ENCODE results near the gene RMND1. TPM values are rescaled to one million over a fixed set of nuclear protein-coding genes. Genes with fewer than 3 reads are reported as not detected.

RMND1 gene
- total RNA-seq, 5 donors from 2014 or later (not counting 1 experiment from before 2014, with no cell fraction given) = 8.0 to 15.6 (median 12.8) TPM

- 38% methylated on average over 2 of the region's 4 CpGs for WGBS (ENCODE audit: insufficient coverage)
- DNase-seq = no peak
- H3K27ac ChIP-seq (ENCODE audit: low read length) = peak overlapping the region; percentile 6
- peaks cover 69 to 76% (median 72%) of the 10 kb centered on the region in 3 donors for H3K4me1 Mint-ChIP-seq
- peaks cover 20 to 43% of the 10 kb centered on the region in 2 experiments for H3K4me1 ChIP-seq (ENCODE audit: control insufficient read depth in 1 of 2, extremely low read depth in 1 of 2, insufficient read depth in 2 of 2, low read length in 2 of 2)
- H3K27ac Mint-ChIP-seq = peak overlapping the region; percentile 74 to 89
- peaks cover 0 to 13% of the 10 kb centered on the region in 2 donors for H3K36me3 ChIP-seq (ENCODE audit: control insufficient read depth in 2 of 2, extremely low read depth in 1 of 2, insufficient read depth in 1 of 2, low read length in 1 of 2)
- no peaks in the 10 kb centered on the region for H3K27me3 ChIP-seq (replicated peaks in 1 of 2; ENCODE audit: control insufficient read depth in 2 of 2, extremely low read depth in 1 of 2, insufficient read depth in 2 of 2, low read length in 1 of 2)
- no peaks in the 10 kb centered on the region for H3K27me3 Mint-ChIP-seq
- ATAC-seq (replicated peaks in 1 of 4) = no peak
- H3K9me3 Mint-ChIP-seq = no peaks in the 10 kb centered on the region
- no peaks in the 10 kb centered on the region for H3K9me3 ChIP-seq
- POLR2A ChIA-PET = no interaction called here
- peak overlapping the region in 2 of 3 donors; percentile 13 to 84 for H3K4me3 Mint-ChIP-seq
- H3K36me3 Mint-ChIP-seq = peaks cover 10% of the 10 kb centered on the region
- CTCF ChIA-PET = interaction anchor here in 1 of 2 donors (0.6 to 1.3 kb wide), 2 partner anchors 70 to 91 kb away, joined by 3 to 6 read pairs; partner anchors contain the start of gene RMND1
- no peak overlapping the region for H3K4me3 ChIP-seq (ENCODE audit: control insufficient read depth in 1 of 2, extremely low read depth in 1 of 2, low read length in 1 of 2)
These were observed 70.2 kb downstream of the RMND1 start for GRCh38 chr6:151381722-151382121.

- POLR2A ChIA-PET = interaction anchor here in 1 of 2 donors (0.6 kb wide), 1 partner anchor 9 kb away, joined by 3 read pairs; no protein-coding TSS in a partner anchor
- WGBS (ENCODE audit: insufficient coverage) = no CpG with 5 or more reads among the region's 1 CpG
- no peaks in the 10 kb centered on the region for H3K9me3 ChIP-seq
- Mint-ChIP-seq H3K4me1 (peaks cover 72 to 79% (median 75%) of the 10 kb centered on the region in 3 donors), H3K9me3 (no peaks in the 10 kb centered on the region), H3K36me3 (peaks cover 10% of the 10 kb centered on the region), H3K27me3 (no peaks in the 10 kb centered on the region), H3K27ac (peak overlapping the region; percentile 97 to 98), H3K4me3 (peak overlapping the region; percentile 80 to 84 (median 83))
- peaks cover 0 to 13% of the 10 kb centered on the region in 2 donors for H3K36me3 ChIP-seq (ENCODE audit: control insufficient read depth in 2 of 2, extremely low read depth in 1 of 2, insufficient read depth in 1 of 2, low read length in 1 of 2)
- H3K4me1 ChIP-seq (ENCODE audit: control insufficient read depth in 1 of 2, extremely low read depth in 1 of 2, insufficient read depth in 2 of 2, low read length in 2 of 2) = peaks cover 29 to 42% of the 10 kb centered on the region in 2 experiments
- H3K27me3 ChIP-seq (replicated peaks in 1 of 2; ENCODE audit: control insufficient read depth in 2 of 2, extremely low read depth in 1 of 2, insufficient read depth in 2 of 2, low read length in 1 of 2) = no peaks in the 10 kb centered on the region
- peak overlapping the region; percentile 91 for H3K27ac ChIP-seq (ENCODE audit: low read length)
- H3K4me3 ChIP-seq (ENCODE audit: control insufficient read depth in 1 of 2, extremely low read depth in 1 of 2, low read length in 1 of 2) = peak overlapping the region; percentile 48 to 55
- DNase-seq (no peak), ATAC-seq (replicated peaks in 1 of 4) (peak in 3 of 4 experiments; percentile 23 to 30 (median 25))
- CTCF ChIA-PET = interaction anchor here in 1 of 2 donors (0.8 kb wide), 1 partner anchor 9 kb away, joined by 3 read pairs; no protein-coding TSS in a partner anchor
These were observed 71.1 kb downstream of the RMND1 start for GRCh38 chr6:151380848-151381205.

DNA sequence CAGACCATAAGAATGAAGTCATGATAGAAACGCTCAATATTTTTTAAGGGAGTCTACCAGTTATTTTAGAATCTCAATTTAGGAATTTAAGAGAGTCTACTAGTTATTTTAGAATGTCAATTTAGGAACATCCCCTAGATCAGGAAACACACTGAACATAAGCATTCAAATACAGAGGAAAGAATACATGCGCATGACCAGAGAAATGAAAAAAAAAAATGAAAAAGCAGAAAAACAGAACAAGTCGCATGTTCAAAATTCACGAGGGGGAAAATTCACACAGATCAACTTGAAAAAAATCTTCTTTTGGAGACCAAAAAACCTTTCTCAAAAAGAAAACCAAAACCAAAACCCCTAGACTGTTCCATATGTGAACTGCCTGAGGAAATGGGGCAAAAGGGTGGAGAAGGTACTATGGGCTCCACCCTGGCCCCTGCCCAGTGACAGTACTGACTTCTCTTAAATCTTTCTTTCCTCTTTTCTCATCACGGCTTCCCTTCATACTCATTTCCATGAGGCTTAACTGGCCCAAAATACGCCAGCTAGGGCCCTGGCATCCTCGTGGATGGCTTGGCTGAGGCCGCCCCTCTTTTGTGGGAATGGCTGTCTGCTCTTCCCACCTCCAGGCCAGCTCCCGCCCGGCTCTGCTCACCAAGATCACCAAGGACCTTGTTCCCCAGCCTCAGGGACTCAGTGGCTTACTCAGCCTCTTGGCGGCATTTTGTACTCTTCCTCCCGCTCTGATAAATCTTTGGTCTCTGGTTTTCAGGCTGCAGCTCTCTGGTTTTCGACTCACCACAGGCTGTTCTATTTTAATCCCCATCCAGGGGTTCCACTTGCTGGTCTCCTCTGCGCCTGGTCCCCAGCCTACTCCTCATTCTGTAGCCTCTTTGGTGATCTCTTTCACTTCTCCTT, 71.7 kb downstream of the RMND1 start:
- WGBS (ENCODE audit: insufficient coverage) = 22% methylated on average over 8 of the region's 14 CpGs
- Histone ChIP-seq H3K27ac (ENCODE audit: low read length) (peak overlapping the region; percentile 91), H3K27me3 (replicated peaks in 1 of 2; ENCODE audit: control insufficient read depth in 2 of 2, extremely low read depth in 1 of 2, insufficient read depth in 2 of 2, low read length in 1 of 2) (no peaks in the 10 kb centered on the region), H3K4me3 (ENCODE audit: control insufficient read depth in 1 of 2, extremely low read depth in 1 of 2, low read length in 1 of 2) (peak overlapping the region; percentile 48 to 55), H3K4me1 (ENCODE audit: control insufficient read depth in 1 of 2, extremely low read depth in 1 of 2, insufficient read depth in 2 of 2, low read length in 2 of 2) (peaks cover 28 to 47% of the 10 kb centered on the region in 2 experiments), H3K9me3 (no peaks in the 10 kb centered on the region), H3K36me3 (ENCODE audit: control insufficient read depth in 2 of 2, extremely low read depth in 1 of 2, insufficient read depth in 1 of 2, low read length in 1 of 2) (peaks cover 0 to 13% of the 10 kb centered on the region in 2 donors)
- Mint-ChIP-seq H3K36me3 (peaks cover 10% of the 10 kb centered on the region), H3K27ac (peak overlapping the region; percentile 97 to 98), H3K27me3 (no peaks in the 10 kb centered on the region), H3K9me3 (no peaks in the 10 kb centered on the region), H3K4me3 (peak overlapping the region; percentile 80 to 84 (median 83)), H3K4me1 (peaks cover 73 to 79% (median 75%) of the 10 kb centered on the region in 3 donors)
- POLR2A ChIA-PET = no interaction called here
- peak; percentile 73 to 84 (median 78) for ATAC-seq (replicated peaks in 1 of 4)
- peak in 8 of 35 experiments; percentile 5 to 60 (median 16) for DNase-seq
- CTCF ChIA-PET = interaction anchor here in 1 of 2 donors (0.8 kb wide), 1 partner anchor 10 kb away, joined by 3 read pairs; no protein-coding TSS in a partner anchor

DNA sequence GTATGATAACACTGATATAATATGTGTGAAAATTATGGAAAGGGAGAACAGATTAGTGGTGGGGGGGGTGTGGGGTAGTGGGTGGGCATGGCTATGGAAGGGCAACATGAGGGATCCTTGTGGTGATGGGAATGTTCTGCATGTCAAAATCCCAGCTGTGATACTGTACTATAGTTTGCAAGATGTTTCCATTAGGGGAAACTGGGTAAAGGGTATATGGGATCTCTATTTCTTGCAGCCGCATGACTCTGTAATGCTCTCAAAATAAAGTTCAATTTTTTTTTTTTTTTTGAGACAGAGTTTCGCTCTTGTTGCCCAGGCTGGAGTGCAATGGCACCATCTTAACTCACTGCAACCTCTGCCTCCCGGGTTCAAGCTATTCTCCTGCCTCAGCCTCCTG, 74.8 kb downstream of the RMND1 start:
- Mint-ChIP-seq H3K27ac (peak overlapping the region in 1 of 2 donors; percentile 75), H3K36me3 (peaks cover 11% of the 10 kb centered on the region), H3K4me3 (peak overlapping the region in 1 of 3 donors; percentile 48), H3K9me3 (no peaks in the 10 kb centered on the region), H3K4me1 (peaks cover 82 to 93% (median 85%) of the 10 kb centered on the region in 3 donors), H3K27me3 (no peaks in the 10 kb centered on the region)
- Histone ChIP-seq H3K36me3 (ENCODE audit: control insufficient read depth in 2 of 2, extremely low read depth in 1 of 2, insufficient read depth in 1 of 2, low read length in 1 of 2) (no peaks in the 10 kb centered on the region), H3K27me3 (replicated peaks in 1 of 2; ENCODE audit: control insufficient read depth in 2 of 2, extremely low read depth in 1 of 2, insufficient read depth in 2 of 2, low read length in 1 of 2) (no peaks in the 10 kb centered on the region), H3K27ac (ENCODE audit: low read length) (no peak overlapping the region), H3K4me3 (ENCODE audit: control insufficient read depth in 1 of 2, extremely low read depth in 1 of 2, low read length in 1 of 2) (no peak overlapping the region), H3K4me1 (ENCODE audit: control insufficient read depth in 1 of 2, extremely low read depth in 1 of 2, insufficient read depth in 2 of 2, low read length in 2 of 2) (peaks cover 46 to 66% of the 10 kb centered on the region in 2 experiments), H3K9me3 (no peaks in the 10 kb centered on the region)
- CTCF ChIA-PET = interaction anchor here in 1 of 2 donors (1.4 to 1.6 kb wide), 2 partner anchors 11 to 13 kb away, joined by 5 to 6 read pairs; no protein-coding TSS in a partner anchor
- POLR2A ChIA-PET = interaction anchor here in 1 of 2 donors (1.7 kb wide), 1 partner anchor 13 kb away, joined by 8 read pairs; no protein-coding TSS in a partner anchor
- ATAC-seq (replicated peaks in 1 of 4) = no peak
- no peak for DNase-seq
- WGBS (ENCODE audit: insufficient coverage) = 100% methylated on average over 1 of the region's 3 CpGs

DNA sequence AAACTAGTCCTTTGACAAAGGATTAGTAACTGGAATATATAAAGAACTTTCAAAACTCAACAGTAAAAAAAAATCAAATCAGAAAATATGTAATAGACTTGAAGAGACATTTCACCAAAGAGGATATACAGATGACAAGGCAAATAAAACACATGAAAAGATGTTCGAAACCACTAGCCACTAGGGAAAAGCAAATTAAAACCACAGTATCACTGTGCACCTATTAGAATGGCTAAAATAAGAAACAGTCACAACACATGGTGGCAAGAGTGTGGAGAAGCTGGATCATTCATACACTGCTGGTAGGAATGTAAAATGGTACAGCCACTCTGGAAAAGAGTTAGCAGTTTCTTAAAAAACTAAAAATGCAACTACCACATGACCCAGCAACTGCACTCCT, 75.5 kb downstream of the RMND1 start:
- no peak overlapping the region for H3K27ac ChIP-seq (ENCODE audit: low read length)

GRCh38 chr6:151375833-151376232, 76.1 kb downstream of the RMND1 start:
- Histone ChIP-seq H3K9me3 (no peaks in the 10 kb centered on the region), H3K4me1 (ENCODE audit: control insufficient read depth in 1 of 2, extremely low read depth in 1 of 2, insufficient read depth in 2 of 2, low read length in 2 of 2) (peaks cover 47 to 67% of the 10 kb centered on the region in 2 experiments), H3K4me3 (ENCODE audit: control insufficient read depth in 1 of 2, extremely low read depth in 1 of 2, low read length in 1 of 2) (no peak overlapping the region), H3K27ac (ENCODE audit: low read length) (no peak overlapping the region), H3K27me3 (replicated peaks in 1 of 2; ENCODE audit: control insufficient read depth in 2 of 2, extremely low read depth in 1 of 2, insufficient read depth in 2 of 2, low read length in 1 of 2) (no peaks in the 10 kb centered on the region), H3K36me3 (ENCODE audit: control insufficient read depth in 2 of 2, extremely low read depth in 1 of 2, insufficient read depth in 1 of 2, low read length in 1 of 2) (peaks cover 0 to 9% of the 10 kb centered on the region in 2 donors)
- ChIA-PET POLR2A (interaction anchor here in 1 of 2 donors (0.7 to 1.3 kb wide), 2 partner anchors 9 to 54 kb away, joined by 4 to 5 read pairs; no protein-coding TSS in a partner anchor), CTCF (interaction anchor here (0.6 to 1.0 kb wide), 2 partner anchors 10 to 41 kb away, joined by 3 to 9 read pairs; no protein-coding TSS in a partner anchor)
- Mint-ChIP-seq H3K4me3 (peak overlapping the region in 1 of 3 donors; percentile 48), H3K27me3 (no peaks in the 10 kb centered on the region), H3K4me1 (peaks cover 84 to 93% (median 87%) of the 10 kb centered on the region in 3 donors), H3K27ac (peak overlapping the region; percentile 75 to 82), H3K9me3 (no peaks in the 10 kb centered on the region), H3K36me3 (peaks cover 23% of the 10 kb centered on the region)
- WGBS (ENCODE audit: insufficient coverage) = no CpG with 5 or more reads among the region's 2 CpGs
- ATAC-seq (replicated peaks in 1 of 4) (no peak), DNase-seq (no peak)

More for the DNA sequence above, 75.5 kb downstream of the RMND1 start:
- POLR2A ChIA-PET = interaction anchor here in 1 of 2 donors (0.7 to 1.3 kb wide), 2 partner anchors 9 to 53 kb away, joined by 4 to 5 read pairs; no protein-coding TSS in a partner anchor
- ATAC-seq (replicated peaks in 1 of 4) (no peak), DNase-seq (peak in 1 of 35 experiments; percentile 32)
- no peaks in the 10 kb centered on the region for H3K27me3 ChIP-seq (replicated peaks in 1 of 2; ENCODE audit: control insufficient read depth in 2 of 2, extremely low read depth in 1 of 2, insufficient read depth in 2 of 2, low read length in 1 of 2)
- H3K9me3 ChIP-seq = no peaks in the 10 kb centered on the region
- H3K27ac Mint-ChIP-seq = peak overlapping the region; percentile 75 to 82
- WGBS (ENCODE audit: insufficient coverage) = no CpG with 5 or more reads among the region's 1 CpG
- H3K36me3 Mint-ChIP-seq = peaks cover 17% of the 10 kb centered on the region
- H3K27me3 Mint-ChIP-seq = no peaks in the 10 kb centered on the region
- H3K4me1 ChIP-seq (ENCODE audit: control insufficient read depth in 1 of 2, extremely low read depth in 1 of 2, insufficient read depth in 2 of 2, low read length in 2 of 2) = peaks cover 47 to 70% of the 10 kb centered on the region in 2 experiments
- H3K4me1 Mint-ChIP-seq = peaks cover 84 to 94% (median 87%) of the 10 kb centered on the region in 3 donors
- peak overlapping the region in 2 of 3 donors; percentile 47 to 48 for H3K4me3 Mint-ChIP-seq
- no peaks in the 10 kb centered on the region for H3K9me3 Mint-ChIP-seq
- peaks cover 0 to 3% of the 10 kb centered on the region in 2 donors for H3K36me3 ChIP-seq (ENCODE audit: control insufficient read depth in 2 of 2, extremely low read depth in 1 of 2, insufficient read depth in 1 of 2, low read length in 1 of 2)
- no peak overlapping the region for H3K4me3 ChIP-seq (ENCODE audit: control insufficient read depth in 1 of 2, extremely low read depth in 1 of 2, low read length in 1 of 2)
- CTCF ChIA-PET = interaction anchor here (0.6 to 1.4 kb wide), 3 partner anchors 10 to 40 kb away, joined by 3 to 9 read pairs (median 6); no protein-coding TSS in a partner anchor

Data from T-cell (primary cell).